Endometrial microvascular endothelial cells (primary cell): ENCODE data around the gene MRPL1. TPM values are rescaled to one million over a fixed set of nuclear protein-coding genes. Genes with fewer than 3 reads are reported as not detected.

Experiments used
- in situ Hi-C: cut with HindIII; loops from 2 replicates; pipeline ENCODE4 v1.10.0; 2017; ENCODE audit warnings: low sequenced_read_pairs, low pct_unique_long_range_greater_than_20kb; ENCODE audit errors: inconsistent ontology term
- total RNA-seq: library from RNA; depleted of rRNA; stranded (reverse); fragments of >200 nt; gene quantifications from one replicate; pipeline ENCODE4 v1.2.3, GENCODE V29; 2015; ENCODE audit errors: inconsistent ontology term

Gene MRPL1
- 34.8 TPM for total RNA-seq

DNA sequence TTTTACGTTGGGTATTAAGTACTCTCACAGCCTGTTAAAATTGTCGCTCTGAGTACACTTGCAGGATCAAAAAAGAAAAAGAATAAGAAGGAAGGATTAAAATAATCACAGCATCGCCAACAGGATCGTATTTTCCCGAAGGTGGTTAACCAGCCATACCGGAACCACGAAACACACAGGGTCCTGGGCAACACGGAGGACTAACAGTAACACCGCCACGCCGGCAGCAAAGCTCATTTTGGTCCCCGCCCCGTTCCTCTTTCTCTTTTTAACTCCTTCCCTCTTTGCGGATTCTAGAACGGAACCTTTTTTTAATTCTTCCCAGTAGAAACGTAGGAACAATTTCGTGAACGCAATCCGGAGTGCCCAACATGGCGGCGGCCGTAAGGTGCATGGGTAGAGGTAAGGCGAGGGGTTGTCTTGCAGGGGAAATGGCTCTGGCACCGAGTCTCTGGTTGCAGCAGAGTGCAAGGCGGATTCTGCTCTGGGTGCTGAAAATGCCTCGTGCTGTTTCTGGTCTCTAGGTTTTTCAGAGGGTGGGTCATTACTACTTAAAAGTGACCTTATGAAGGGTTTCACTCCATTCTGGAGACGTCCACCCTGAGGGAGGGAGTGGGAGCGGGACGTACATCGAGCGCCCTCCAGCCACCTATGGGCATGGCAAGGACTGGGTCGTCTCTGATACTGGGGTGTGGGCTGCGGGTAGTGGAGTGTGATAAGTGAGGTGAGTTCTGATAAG lies at the start of gene MRPL1:
Gene MRPL1, plus strand, starts transcription at position 353 of the 739 bp plus-strand sequence. Its CDS starts 19 bp downstream, at position 372.
- in situ Hi-C loops, result no loop called here

DNA sequence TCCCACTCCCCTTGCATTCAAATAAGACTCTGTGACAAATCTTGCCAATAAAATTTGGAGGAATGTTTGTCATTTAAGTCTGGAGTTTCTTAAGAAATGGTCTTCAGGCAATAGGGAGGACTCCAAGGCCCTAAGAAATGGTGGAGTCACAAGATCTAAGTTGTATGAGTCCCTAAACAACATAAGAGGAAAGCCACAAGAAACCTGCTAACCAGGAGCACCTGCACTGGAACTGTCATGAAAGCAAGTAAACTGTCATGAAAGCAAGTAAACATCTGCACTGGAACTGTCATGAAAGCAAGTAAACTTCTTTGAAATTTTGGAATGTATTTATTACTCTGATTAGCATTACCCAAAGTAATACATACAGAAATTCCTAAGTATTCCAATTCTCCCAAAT lies 47.0 kb upstream of the MRPL1 start:
- in situ Hi-C loops, result no loop called here

DNA sequence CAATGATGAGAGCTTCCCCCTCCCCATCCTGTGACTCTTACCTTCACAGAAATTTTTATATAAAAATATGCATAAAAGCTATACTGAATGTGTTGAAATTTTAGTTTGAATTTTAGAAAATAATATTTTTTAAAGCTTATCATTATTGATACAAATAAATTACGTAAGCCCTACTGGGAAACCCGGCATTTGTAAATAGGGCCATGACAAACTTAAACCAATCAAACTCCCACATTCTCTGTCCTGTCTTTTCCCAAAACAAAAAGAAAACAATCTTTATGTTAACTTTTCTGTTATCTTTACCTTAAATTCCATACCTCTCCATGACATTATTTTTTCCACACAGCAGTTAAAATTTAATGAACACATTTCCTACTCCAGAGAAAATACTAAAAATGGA lies 46.1 kb upstream of the MRPL1 start:
- in situ Hi-C loops, result no loop called here

DNA sequence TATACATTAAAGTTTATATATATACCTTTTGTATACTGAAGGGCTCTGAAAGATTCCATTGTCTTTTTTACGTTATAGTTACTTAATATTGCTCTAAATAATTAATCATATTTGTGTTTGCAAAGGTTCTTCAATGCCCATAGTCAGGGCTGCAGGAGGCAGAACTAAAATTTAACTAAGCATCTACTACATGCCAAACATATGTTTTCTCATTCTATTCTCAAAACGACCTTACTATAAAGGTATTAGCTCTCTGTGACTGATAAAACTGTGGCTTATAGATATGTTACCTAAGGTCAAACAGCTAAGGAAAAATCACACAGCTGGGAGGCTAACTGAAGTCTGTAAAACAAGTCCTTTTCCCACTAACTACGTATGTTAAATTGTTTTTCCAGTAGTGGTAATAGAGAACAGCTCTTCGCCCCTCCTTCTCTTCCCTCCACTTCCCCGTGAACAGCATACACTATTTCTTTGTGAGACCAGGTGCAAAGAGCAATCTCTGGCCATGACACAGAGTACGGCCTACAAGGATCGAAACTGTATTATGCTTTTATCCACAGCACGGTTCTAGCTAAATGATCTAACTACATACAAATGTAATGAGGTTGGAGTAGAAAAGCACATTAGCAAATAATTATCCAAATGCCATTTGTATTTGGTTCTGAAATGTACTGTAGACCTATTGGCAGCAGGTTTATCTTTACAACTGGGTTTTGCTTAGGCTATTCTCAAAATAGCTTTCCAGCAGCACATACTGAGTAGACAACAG lies 45.1 kb upstream of the MRPL1 start:
- in situ Hi-C loops, result no loop called here

DNA sequence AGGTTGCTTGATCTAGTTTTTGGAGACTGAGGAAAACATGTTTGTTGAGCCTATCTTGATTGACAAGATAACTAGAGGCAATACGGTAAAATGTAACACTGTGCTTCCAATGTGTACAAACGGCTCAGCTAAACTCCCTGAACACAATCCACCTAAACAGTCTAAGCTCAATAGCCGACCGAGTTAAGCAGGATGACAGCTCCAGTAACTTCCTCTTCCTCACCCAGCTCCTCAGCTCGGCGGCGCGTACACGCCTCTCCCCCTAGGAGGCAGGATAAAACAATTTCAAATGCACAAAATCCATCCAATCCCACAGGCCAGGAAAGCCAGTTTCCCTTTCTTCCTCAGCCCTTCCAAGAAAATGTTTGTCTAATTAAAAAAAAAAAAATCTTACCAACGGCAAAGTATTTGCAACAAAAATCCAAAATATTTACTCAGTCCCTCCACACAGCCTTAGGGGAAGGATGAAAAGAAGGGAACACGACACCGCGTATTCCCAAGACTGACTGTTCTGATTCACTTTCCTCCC lies 44.5 kb upstream of the MRPL1 start:
- in situ Hi-C loops, result no loop called here

DNA sequence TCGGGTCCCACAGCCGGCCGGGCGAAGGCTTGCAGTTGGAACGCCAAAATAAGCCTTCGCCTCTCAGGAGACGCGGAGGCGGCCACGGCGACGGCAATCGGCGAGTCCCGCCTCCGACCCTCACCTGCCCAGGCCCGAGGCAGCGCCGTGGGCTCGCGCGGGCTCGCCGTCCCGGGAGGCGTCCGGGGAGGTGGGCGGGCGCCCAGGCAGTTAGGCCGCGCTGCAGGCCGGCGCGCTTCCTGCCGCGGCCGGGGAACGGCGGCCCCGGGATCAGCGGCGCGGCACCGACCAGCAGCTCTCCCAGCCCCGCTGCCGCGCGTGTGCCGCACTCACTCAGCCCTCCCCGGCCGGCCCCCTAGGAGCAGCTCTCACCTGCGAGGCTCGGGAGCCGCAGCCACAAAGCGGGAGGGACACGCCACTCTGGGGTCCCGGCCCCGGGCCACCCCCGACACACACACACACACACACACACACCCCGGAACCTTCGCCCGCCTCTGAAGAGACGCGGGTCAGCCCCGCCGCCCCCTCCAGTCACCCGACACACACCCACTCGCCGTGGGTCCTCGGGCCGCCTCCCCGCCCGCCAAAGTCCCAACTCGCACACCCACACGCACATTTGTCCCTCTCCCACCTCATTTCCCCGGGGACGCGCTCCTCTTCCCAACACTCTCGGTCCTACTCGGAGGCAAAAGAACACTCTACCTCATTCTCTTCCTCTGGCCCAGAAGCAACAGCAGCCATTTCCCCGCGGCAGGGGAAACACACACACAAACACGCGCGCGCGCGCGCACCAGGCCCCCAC lies 43.8 kb upstream of the MRPL1 start, which contains the start of gene CNOT6L:
Gene CNOT6L, minus strand, starts transcription at position 767 of the 802 bp plus-strand sequence. Its CDS starts 60 bp downstream, at position 707.
- in situ Hi-C loops, result no loop called here

DNA sequence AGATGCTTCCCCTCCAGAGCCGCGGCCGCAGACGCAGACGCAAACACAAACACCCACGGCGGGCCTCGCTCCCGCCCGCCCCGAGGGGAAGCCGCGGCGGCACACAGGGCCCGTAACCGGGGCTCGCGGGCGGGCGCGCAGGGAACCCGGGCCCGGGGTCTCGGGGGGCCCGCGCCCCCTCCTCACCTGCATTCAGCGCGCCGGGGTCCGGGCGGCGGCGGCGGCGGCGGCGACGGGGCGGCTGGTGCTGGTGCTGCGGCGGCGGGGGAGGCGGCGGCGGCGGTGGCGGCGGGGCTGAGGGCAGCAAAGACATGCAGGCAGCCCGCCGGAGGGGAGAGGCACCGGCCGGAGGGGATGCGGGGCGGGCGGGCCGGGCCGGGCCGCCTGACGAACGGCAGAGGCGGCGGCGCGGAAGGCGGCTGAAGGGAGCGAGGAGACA lies 43.2 kb upstream of the MRPL1 start:
- in situ Hi-C loops, result no loop called here

DNA sequence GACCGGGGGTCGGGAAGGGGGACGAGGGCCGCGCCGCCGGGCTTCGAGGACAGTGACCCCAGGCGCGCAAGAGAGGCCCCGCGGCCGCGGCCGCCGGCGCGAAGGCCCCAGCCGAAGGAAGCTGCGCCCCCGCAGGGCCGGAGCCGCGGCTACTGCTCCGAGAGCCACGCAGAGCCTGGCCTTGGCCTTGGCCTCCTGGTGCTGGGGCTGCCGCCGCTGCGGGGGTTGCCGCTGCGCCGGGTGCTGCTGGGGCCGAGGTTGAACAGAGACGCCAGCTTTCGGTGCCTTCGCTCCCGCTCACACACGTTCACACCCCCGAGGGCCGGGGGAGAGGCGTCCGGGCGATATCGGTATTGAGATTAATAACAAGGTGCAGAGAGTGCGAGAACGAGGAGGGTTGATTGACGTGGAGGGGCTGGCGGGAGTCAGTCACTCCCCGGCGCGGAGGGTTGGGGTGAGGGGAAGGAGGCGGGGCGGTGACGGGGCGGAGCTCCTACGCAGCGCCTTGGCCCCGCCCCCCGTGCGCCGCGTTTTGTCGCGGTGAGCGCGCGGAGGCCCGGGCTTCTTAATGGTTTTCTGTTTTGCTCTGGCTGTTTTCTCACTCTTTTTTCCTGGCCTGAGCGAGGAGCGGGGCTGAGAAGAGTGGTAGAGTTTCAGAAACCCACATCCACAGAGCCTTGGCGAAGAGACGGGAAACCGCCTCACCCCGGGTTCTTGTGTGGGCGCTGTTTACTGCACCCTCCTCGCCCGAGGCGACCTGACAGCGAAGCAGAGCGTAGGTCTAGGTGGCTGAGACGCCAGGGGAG lies 42.6 kb upstream of the MRPL1 start:
- in situ Hi-C loops, result no loop called here

DNA sequence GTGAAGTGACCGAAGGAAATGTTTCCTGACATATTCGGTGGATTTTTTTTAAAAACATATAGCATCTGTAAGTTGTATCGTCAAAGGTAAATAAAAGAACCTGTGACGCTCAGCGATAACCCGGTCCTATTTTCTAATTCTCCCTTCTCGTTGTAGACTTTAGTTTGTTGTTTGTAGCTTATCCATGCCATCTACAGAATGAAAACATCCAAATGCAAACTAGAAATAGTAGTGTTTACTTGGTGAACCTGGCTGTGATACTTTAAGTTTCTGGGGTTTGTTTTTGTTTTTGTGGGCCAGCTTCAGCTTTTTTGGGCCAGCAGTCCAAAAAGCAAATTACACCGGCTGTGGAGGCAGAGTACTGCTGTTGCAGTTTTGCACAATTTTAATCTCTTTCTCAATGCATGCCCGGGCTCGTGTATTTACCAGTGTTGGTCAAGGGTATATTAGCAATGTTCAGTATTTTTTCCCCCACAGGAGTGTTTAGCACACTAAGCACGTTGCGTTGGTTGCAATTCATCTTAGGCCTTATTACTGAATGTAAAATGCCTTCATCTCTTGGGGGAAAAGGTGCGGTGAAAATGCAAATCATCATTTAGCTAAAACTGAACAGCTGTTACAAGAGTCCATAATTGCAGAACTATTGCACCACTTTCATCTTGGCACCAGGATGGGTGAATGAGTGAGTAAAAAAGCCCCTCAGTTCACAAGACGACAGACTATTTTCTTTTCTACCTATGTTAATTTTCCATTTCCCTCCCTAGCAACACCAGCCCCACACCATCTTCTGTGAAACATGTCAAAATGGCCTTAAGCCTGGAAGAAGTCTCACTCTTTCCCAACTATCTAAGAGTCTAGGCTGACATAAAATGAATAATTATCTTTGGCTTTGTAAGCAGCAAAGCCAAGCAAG lies 41.7 kb upstream of the MRPL1 start:
- in situ Hi-C loops, result no loop called here

DNA sequence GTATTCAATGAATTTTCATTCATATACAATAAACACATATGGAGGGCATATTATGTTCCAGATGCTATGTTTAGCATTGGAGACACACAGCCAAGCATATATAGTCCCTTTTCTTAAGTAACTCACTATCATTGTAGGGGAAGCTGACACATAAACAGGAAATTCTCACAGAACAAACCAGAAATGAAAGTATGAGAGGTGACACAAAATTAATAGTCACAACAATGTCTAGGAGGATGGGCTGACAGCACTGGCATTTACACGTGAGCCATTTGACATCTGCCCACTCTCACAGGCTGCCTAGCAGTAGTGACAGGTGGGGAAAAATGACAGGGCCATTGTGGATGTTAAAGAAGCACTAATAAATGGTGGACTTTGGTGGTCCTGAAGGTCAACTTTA lies 40.9 kb upstream of the MRPL1 start:
- in situ Hi-C loops, result no loop called here

DNA sequence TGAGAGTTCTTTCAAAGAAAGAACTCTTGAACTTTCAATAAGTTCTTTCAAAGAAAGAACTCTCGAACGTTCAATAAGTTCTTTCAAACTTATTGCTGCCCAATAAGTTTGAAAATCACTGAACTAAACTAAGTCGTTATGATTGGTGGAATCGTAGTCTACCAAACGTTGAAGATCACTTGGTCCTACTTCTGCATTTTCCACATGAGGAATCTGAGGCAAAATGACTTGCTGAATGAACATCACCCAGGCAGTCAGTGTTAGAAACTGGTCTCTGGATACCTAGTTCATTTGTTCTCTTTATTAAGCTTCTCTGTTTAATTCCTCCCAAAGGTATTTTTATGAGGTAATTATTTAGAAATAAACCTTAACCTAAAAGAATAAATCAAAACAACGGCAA lies 36.4 kb upstream of the MRPL1 start:
- in situ Hi-C loops, result no loop called here

DNA sequence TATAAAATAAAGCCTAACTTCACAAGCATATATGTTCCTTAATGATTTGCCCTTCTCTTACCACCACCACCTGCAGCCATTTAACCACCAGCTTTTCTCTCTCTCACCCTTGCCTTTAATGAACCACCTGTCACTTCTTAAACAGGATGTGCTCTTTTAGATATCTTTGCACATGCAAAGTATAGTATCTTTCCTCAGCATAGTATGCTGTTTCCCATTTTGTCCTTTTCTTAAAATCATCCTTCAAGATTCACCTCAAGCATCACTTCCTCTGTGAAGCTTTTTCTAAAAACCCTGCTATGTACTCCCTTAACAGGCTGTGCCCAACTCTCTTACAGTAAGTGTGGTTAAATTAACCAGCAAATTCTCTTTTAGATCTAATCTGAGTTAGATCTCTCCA lies 35.3 kb upstream of the MRPL1 start:
- in situ Hi-C loops, result no loop called here

DNA sequence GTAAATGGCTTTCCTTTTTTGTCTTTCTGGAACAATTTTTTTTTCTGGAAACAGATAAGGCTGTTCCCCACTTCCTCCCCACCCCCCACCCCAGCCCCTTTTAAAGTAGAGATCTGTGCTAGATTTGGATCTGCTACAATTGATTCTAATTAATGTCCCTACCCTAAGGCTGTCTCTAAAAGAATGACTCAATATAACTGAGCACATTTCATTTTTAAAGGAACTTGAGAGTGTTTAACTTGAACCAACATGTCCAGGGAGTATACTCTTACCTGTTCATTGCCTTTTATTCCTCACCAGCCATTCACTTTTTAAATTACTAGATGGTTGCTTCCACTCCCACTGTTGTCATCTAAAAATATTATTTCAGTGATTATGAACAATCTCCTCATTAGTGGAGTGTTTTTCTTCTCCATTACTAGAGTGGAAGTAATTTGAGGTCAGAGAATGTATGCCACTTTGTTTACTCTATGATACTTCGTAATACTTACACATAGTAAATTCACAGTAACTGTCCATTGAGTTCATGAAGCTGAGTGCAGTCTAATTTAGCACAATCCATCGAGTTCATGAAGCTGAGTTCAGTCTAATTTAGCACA lies 29.4 kb upstream of the MRPL1 start:
- in situ Hi-C loops, result no loop called here

DNA sequence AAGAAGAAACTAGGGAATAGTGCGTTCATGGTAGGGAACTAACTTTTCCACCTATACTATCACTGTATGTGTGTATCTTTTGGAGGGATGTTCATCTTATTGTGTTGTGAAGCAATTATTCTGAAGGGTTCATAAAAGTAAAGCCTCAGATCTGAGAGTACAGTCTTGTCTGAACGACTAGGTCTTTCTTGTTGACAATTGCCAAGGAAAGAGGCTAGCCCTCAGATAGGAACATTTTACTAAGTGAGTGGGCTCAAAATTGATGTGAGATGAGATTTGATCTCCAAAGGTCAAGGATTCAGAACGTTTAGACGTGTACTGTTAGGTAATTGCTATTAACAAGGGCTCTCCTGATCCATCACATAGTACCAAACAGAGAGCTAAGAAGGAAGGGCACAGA lies 28.2 kb upstream of the MRPL1 start:
- in situ Hi-C loops, result no loop called here

DNA sequence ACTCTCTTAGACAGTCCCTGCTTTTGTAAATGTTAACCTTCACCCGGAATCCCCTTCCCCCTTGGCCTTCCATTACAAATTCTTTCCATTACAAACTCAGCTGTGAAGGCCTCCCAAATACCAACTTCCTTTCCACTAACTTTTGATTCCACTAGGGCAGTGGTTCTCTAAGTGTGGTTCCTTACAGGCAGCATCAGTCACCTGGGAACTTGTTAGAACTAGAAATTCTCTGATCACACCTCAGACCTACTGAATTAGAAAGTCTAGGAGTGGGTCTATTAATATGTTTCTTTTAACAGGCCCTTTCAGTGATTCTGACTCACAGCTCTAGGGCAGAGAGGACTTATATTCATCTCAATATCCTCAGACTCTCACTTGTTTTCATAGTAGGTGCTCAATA lies 19.0 kb upstream of the MRPL1 start:
- in situ Hi-C loops, result no loop called here

DNA sequence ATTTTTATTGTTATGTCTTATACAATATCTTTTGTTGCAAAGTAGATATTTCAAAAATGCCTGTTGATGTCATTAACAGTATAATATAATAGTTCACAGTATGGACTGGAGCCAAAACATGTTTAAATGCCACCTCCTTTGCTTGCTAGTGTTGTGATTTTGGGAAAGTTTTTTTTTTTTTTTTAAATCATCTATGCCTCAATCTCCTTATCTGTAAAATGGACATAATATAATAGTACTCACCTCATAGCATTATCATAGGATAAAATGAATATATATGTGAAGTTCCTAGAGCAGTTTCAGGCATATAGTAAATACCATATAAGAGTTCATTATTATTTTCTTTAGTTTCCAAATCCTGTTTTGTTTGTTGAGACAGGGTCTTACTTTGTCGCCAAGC lies 18.3 kb upstream of the MRPL1 start:
- in situ Hi-C loops, result no loop called here

DNA sequence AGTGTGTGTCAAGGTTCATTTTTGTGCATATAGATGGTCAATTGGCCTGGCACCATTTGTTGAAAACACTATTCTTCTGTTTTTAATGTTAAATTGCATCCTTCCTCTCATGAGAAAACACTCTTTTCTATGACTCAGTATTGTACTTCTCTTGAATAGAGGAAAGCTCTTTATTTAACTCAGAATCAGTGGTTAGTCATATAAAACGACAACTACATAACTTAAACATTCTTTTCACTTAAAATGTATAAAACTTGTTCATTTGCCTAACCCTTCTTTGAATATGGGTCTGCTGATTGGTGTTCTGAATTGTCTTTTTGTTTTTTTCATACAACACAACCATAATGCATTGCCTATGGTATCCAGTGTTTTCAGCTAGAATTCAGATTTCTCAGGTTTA lies 17.2 kb upstream of the MRPL1 start:
- in situ Hi-C loops, result no loop called here
